H1 (cell line): ENCODE results near the gene ATL3. TPM values are rescaled to one million over a fixed set of nuclear protein-coding genes. Genes with fewer than 3 reads are reported as not detected.

ENCODE experiments used
- CTCF ChIA-PET: fragments of 300-600 bp; sonication (Branson Sonifier 250); formaldehyde crosslinking; loops from one replicate; lab custom pipeline; 2021; ENCODE audit not compliant: partially characterized antibody; lab: Charles Lee
- POLR2A ChIA-PET: fragments of 300-600 bp; sonication (Branson Sonifier 250); formaldehyde crosslinking; loops from one replicate; lab custom pipeline; 2021; ENCODE audit warnings: inconsistent platforms; ENCODE audit not compliant: partially characterized antibody; lab: Charles Lee
- DNase-seq, 2 experiments: peaks; one replicate each; pipeline versions ENCODE4 v3.0.0 to v3.0.0-alpha.2; 2010 to 2022; ENCODE audit warnings: low spot score in 2 of 2, low read depth in 1 of 2, mixed read lengths in 1 of 2
- FAIRE-seq: peaks from 2 replicates; lab custom pipeline; 2011; peaks lifted over from hg19 to GRCh38; lab: Jason Lieb, UNC
- H2AFZ ChIP-seq: 2 replicates; pipeline ENCODE4 v1.8.1; 2012; ENCODE audit warnings: low read length, inconsistent platforms
- H2AK5ac ChIP-seq: 2 replicates; pipeline ENCODE4 v1.6.1; 2013; ENCODE audit warnings: low read depth, low read length
- H2BK120ac ChIP-seq: replicated peaks from 2 replicates; pipeline ENCODE3; 2013; ENCODE audit warnings: low read depth, low read length, inconsistent platforms
- H2BK12ac ChIP-seq: 2 replicates; pipeline ENCODE4 v1.6.1; 2013; ENCODE audit warnings: low read depth, low read length
- H2BK15ac ChIP-seq: 2 replicates; pipeline ENCODE4 v1.6.1; 2013; ENCODE audit warnings: low read length
- H2BK20ac ChIP-seq: 2 replicates; pipeline ENCODE4 v1.6.1; 2013; ENCODE audit warnings: low read length
- H2BK5ac ChIP-seq: 2 replicates; pipeline ENCODE4 v1.6.1; 2013; ENCODE audit warnings: low read depth, low read length
- H3K14ac ChIP-seq: 2 replicates; pipeline ENCODE4 v1.6.1; 2013; ENCODE audit warnings: inconsistent platforms; ENCODE audit not compliant: insufficient read length
- H3K18ac ChIP-seq: 2 replicates; pipeline ENCODE4 v1.6.1; 2013; ENCODE audit warnings: low read length; ENCODE audit errors: extremely low read depth
- H3K23ac ChIP-seq: 2 replicates; pipeline ENCODE4 v1.6.1; 2013; ENCODE audit warnings: inconsistent platforms; ENCODE audit not compliant: insufficient read length
- H3K23me2 ChIP-seq: 2 replicates; pipeline ENCODE4 v1.6.1; 2013; ENCODE audit warnings: low read depth, low read length
- H3K27ac ChIP-seq: 2 replicates; pipeline ENCODE4 v1.6.1; 2011; ENCODE audit warnings: low read depth, low read length, inconsistent platforms
- H3K27me3 ChIP-seq, 4 experiments: replicated peaks in 1 of 4; 1 replicate in 1 of 4; 2 replicates in 3 of 4; pipeline versions ENCODE4 v1.6.1 to v1.8.1; 2011 to 2013; ENCODE audit warnings: low read length in 3 of 4, mild to moderate bottlenecking in 3 of 4, inconsistent platforms in 2 of 4, mixed read lengths in 2 of 4, moderate library complexity in 1 of 4; ENCODE audit not compliant: control insufficient read depth in 3 of 4, insufficient read depth in 3 of 4; ENCODE audit errors: extremely low read depth in 1 of 4
- H3K36me3 ChIP-seq, 4 experiments: 2 replicates each; pipeline versions ENCODE4 v1.6.1 to v1.8.1; 2011 to 2013; ENCODE audit warnings: mild to moderate bottlenecking in 4 of 4, low read length in 3 of 4, moderate library complexity in 2 of 4, control low read depth in 1 of 4, inconsistent platforms in 1 of 4; ENCODE audit not compliant: insufficient read depth in 4 of 4, control insufficient read depth in 2 of 4
- H3K4ac ChIP-seq: replicated peaks from 2 replicates; pipeline ENCODE3; 2013; ENCODE audit warnings: low read length, low read depth, mixed read lengths, inconsistent platforms; ENCODE audit not compliant: insufficient read length
- H3K4me1 ChIP-seq, 4 experiments: replicated peaks in 1 of 4; 1 replicate in 1 of 4; 2 replicates in 3 of 4; pipeline versions ENCODE4 v1.6.1 to v1.8.1; 2011 to 2013; ENCODE audit warnings: low read length in 3 of 4, inconsistent platforms in 2 of 4, mixed read lengths in 1 of 4; ENCODE audit not compliant: insufficient read depth in 4 of 4, control insufficient read depth in 3 of 4
- H3K4me2 ChIP-seq, 2 experiments: 2 replicates each; pipeline versions ENCODE4 v1.6.1 to v1.8.1; 2011 to 2013; ENCODE audit warnings: low read depth in 2 of 2, low read length in 2 of 2, control low read depth in 1 of 2, inconsistent platforms in 1 of 2, mild to moderate bottlenecking in 1 of 2; ENCODE audit not compliant: insufficient read depth in 1 of 2
- H3K4me3 ChIP-seq, 4 experiments: fragments of 200-600, 300-600 bp in 1 of 4; sonication (generic), shearing (Covaris generic), sonication (Bioruptor Twin) in 1 of 4; 2 replicates each; pipeline versions ENCODE4 v1.5.1 to v1.8.1; 2011 to 2016; ENCODE audit warnings: low read length in 4 of 4, low read depth in 3 of 4, control low read depth in 2 of 4, inconsistent platforms in 2 of 4, mild to moderate bottlenecking in 2 of 4, mixed read lengths in 1 of 4, moderate library complexity in 1 of 4; ENCODE audit not compliant: insufficient read depth in 2 of 4; ENCODE audit errors: extremely low read depth in 1 of 4
- H3K56ac ChIP-seq: replicated peaks from 2 replicates; pipeline ENCODE3; 2013; ENCODE audit warnings: low read depth, mild to moderate bottlenecking, mixed read lengths, low read length, inconsistent platforms; ENCODE audit not compliant: insufficient read length
- H3K79me1 ChIP-seq: 2 replicates; pipeline ENCODE4 v1.6.1; 2013; ENCODE audit warnings: low read depth, low read length, control low read depth
- H3K79me2 ChIP-seq, 2 experiments: 2 replicates each; pipeline versions ENCODE4 v1.6.1 to v1.8.1; 2012 to 2013; ENCODE audit warnings: low read length in 2 of 2, mild to moderate bottlenecking in 2 of 2, inconsistent platforms in 1 of 2; ENCODE audit not compliant: insufficient read depth in 2 of 2, control insufficient read depth in 1 of 2
- H3K9ac ChIP-seq, 4 experiments: replicated peaks in 1 of 4; 1 replicate in 1 of 4; 2 replicates in 3 of 4; pipeline versions ENCODE4 v1.6.1 to v1.8.1; 2011 to 2013; ENCODE audit warnings: low read depth in 3 of 4, low read length in 3 of 4, control low read depth in 2 of 4, mild to moderate bottlenecking in 2 of 4, moderate library complexity in 2 of 4, inconsistent platforms in 1 of 4; ENCODE audit errors: extremely low read depth in 1 of 4
- H3K9me3 ChIP-seq, 2 experiments: 2 replicates each; pipeline versions ENCODE4 v1.6.1 to v1.8.1; 2012 to 2013; ENCODE audit warnings: mild to moderate bottlenecking in 2 of 2, moderate library complexity in 2 of 2, control low read depth in 1 of 2, inconsistent platforms in 1 of 2, low read depth in 1 of 2, low read length in 1 of 2, mixed read lengths in 1 of 2; ENCODE audit not compliant: insufficient read depth in 2 of 2
- H4K20me1 ChIP-seq, 2 experiments: replicated peaks in 1 of 2; 2 replicates each; pipeline versions ENCODE3 to v1.8.1; 2011 to 2013; ENCODE audit warnings: inconsistent platforms in 2 of 2, low read length in 2 of 2, mild to moderate bottlenecking in 1 of 2; ENCODE audit not compliant: insufficient read depth in 2 of 2, control insufficient read depth in 1 of 2
- H4K5ac ChIP-seq: 2 replicates; pipeline ENCODE4 v1.6.1; 2013; ENCODE audit warnings: low read length, low read depth, mixed read lengths, inconsistent platforms; ENCODE audit not compliant: insufficient read length
- H4K8ac ChIP-seq: 2 replicates; pipeline ENCODE4 v1.8.0; 2013; ENCODE audit warnings: mild to moderate bottlenecking, moderate library complexity, low read length, inconsistent platforms; ENCODE audit not compliant: insufficient read depth; ENCODE audit errors: extremely low read depth
- H4K91ac ChIP-seq: replicated peaks from 2 replicates; pipeline ENCODE3; 2013; ENCODE audit warnings: low read length, mixed read lengths, inconsistent platforms; ENCODE audit not compliant: insufficient read length
- JUND ChIP-seq: IDR thresholded peaks from 2 replicates; pipeline ENCODE4 v1.6.1; 2011; ENCODE audit warnings: mild to moderate bottlenecking, improper control_type of control experiment, low read length
- WGBS, 2 experiments: shearing (Covaris generic) in 1 of 2; methylation state at CpG; one replicate each; pipeline versions ENCODE4 v1.1.6 to v1.1.7; 2013 to 2015; ENCODE audit warnings: low lambda C conversion rate in 2 of 2, mixed read lengths in 2 of 2, inconsistent platforms in 1 of 2, low coverage in 1 of 2, missing lambda C conversion rate in 1 of 2; ENCODE audit not compliant: insufficient replicate concordance in 2 of 2, insufficient coverage in 1 of 2, insufficient read length in 1 of 2; ENCODE audit errors: extremely low coverage in 1 of 2, missing lambda C conversion rate in 1 of 2; 5-methylcytosine and 5-hydroxymethylcytosine counted together
- polyA plus RNA-seq, 7 experiments: library from polyadenylated mRNA; depleted of rRNA in 3 of 7; stranded (reverse) in 5 of 7; unstranded in 2 of 7; fragments of >200 nt in 5 of 7; fragments of 200-250 nt in 2 of 7; gene quantifications; 1 replicate in 5 of 7; 2 replicates in 1 of 7; 4 replicates in 1 of 7; pipeline versions ENCODE4 v1.2.1 to v1.2.3, GENCODE V29; 2011 to 2013; ENCODE audit warnings: missing spikeins in 2 of 7, mixed read lengths in 2 of 7
- total RNA-seq: library from RNA; stranded (reverse); fragmentation: NEBNext Ultra II Directional; extraction: Animal tissue kit (Norgen Biotek cat#: 25700); gene quantifications from 2 replicates; pipeline ENCODE4 v1.2.1, GENCODE V29; 2021

Gene ATL3
- total and polyA plus RNA-seq, 2 of the 8 experiments (the other 6 are each of a cell fraction or from before 2014, with no cell fraction given): 7.8 to 24.5 TPM

GRCh38 chr11:63599211-63600122 lies 71.7 kb downstream of the ATL3 start:
- POLR2A ChIA-PET: no interaction called here
- Histone ChIP-seq H3K23me2 (no peaks in the 10 kb centered on the region), H3K36me3 (peaks cover 0 to 28% (median 11%) of the 10 kb centered on the region in 4 experiments; a peak in 5 of 8 replicates), H4K8ac (peak overlapping the region; percentile 72; the same call in 1 of the 2 replicates), H3K14ac (no peak overlapping the region), H3K4me1 (peaks cover 0 to 5% (median 1%) of the 10 kb centered on the region in 4 experiments; a peak in 3 of 7 replicates), H3K4ac (no peak overlapping the region), H3K79me1 (peaks cover 5% of the 10 kb centered on the region), H2BK15ac (no peak overlapping the region), H3K27me3 (no peaks in the 10 kb centered on the region), H4K91ac (no peak overlapping the region), H2AFZ (no peak overlapping the region), H2BK120ac (no peak overlapping the region), H3K23ac (no peak overlapping the region), H2BK12ac (no peak overlapping the region), H3K27ac (no peak overlapping the region), H3K4me3 (no peak overlapping the region), H3K9me3 (peaks cover 0 to 2% of the 10 kb centered on the region in 2 experiments; a peak in 2 of 4 replicates), H3K4me2 (no peak overlapping the region), H4K20me1 (peaks cover 2 to 8% of the 10 kb centered on the region in 2 experiments), H3K9ac (no peak overlapping the region), H2BK5ac (peak overlapping the region; percentile 35; the same call in 1 of the 2 replicates), H2BK20ac (no peak overlapping the region), H4K5ac (no peak overlapping the region), H3K79me2 (peaks cover 2 to 45% of the 10 kb centered on the region in 2 experiments; a peak in 3 of 4 replicates)
- CTCF ChIA-PET: no interaction called here
- DNase-seq: no peak
- TF ChIP-seq JUND: no peak
- TF ChIP-seq, all 59 proteins: peak for 0
- 92% methylated on average over 7 of the region's 7 CpGs; no CpG with 5 or more reads in 1 of the 2 experiments for WGBS, 2 experiments
- FAIRE-seq: no peak
- no peak overlapping the region for H3K18ac ChIP-seq
- no peak overlapping the region for H3K56ac ChIP-seq
- H2AK5ac ChIP-seq: peak overlapping the region; percentile 25; the same call in 1 of the 2 replicates
